SK-N-SH treated with all-trans-retinoic acid at 6 μM for 48 hours (cell line): Measurements from ENCODE around the gene ZRANB2.

Experiments
- TCF4 ChIP-seq: fragments of 250-450 bp; sonication (Bioruptor Pico); IDR thresholded peaks from 2 replicates; pipeline ENCODE4 v1.8.0; 2021; ENCODE audit warnings: mild to moderate bottlenecking, moderate library complexity, borderline replicate concordance
- ZFP30 ChIP-seq: fragments of 450-650 bp; formaldehyde crosslinking; IDR thresholded peaks from 2 replicates; pipeline ENCODE4 v1.5.0; 2022; ENCODE audit warnings: mild to moderate bottlenecking, moderate library complexity

GRCh38 chr1:71023515-71023914 lies 57.3 kb downstream of the ZRANB2 start:
- no peak for TF ChIP-seq ZFP30 (CRISPR knock-in tag)
- no peak for TF ChIP-seq TCF4 (CRISPR knock-in tag)
